DND-41 (cell line): ENCODE data around the gene ATP2C1.

Experiments used
- CTCF ChIP-seq: IDR thresholded peaks from 2 replicates; pipeline ENCODE4 v1.5.1; 2012; ENCODE audit warnings: borderline replicate concordance, low read length, moderate library complexity, mild to moderate bottlenecking; ENCODE audit not compliant: poor library complexity, severe bottlenecking; ENCODE audit errors: extremely low read depth
- EZH2 ChIP-seq: IDR thresholded peaks from 3 replicates; pipeline ENCODE4 v1.6.1; 2012; ENCODE audit warnings: borderline replicate concordance, low read depth, mild to moderate bottlenecking, moderate library complexity, low read length, inconsistent platforms; ENCODE audit not compliant: severe bottlenecking

DNA sequence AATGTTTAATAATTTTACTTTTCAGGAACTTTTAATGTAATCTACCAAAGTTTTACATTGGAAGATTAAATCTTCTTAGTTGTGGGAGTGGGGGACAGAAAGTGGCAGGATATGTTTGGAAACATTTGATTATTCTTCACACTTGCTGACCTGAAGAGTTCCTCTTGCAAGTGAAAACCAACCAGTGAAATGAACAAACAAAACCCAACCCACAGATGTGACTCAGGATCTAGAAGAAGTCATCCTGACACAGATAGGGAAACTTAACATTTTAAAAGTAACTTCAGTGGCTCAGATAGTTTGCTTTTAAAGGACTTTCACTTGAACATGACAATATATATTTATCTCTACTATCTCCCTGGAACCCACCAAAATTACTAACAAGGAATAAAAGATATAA, 77.3 kb downstream of the ATP2C1 start:
- TF ChIP-seq CTCF (no peak), EZH2 (no peak)
